HL-60 (cell line): ENCODE results near the gene CES3.

Experiments used
- CTCF ChIP-seq: IDR thresholded peaks from one replicate; pipeline ENCODE4 v1.5.1; 2011; ENCODE audit warnings: low read length, control low read depth, inconsistent platforms; ENCODE audit not compliant: insufficient read depth
- GABPA ChIP-seq: IDR thresholded peaks from 2 replicates; pipeline ENCODE4 v1.6.1; 2012; ENCODE audit warnings: low read depth
- POLR2AphosphoS5 ChIP-seq: IDR thresholded peaks from 2 replicates; pipeline ENCODE4 v1.6.1; 2012; ENCODE audit warnings: low read depth
- REST ChIP-seq: IDR thresholded peaks from 2 replicates; pipeline ENCODE4 v1.6.1; 2012; ENCODE audit warnings: low read depth; ENCODE audit not compliant: insufficient replicate concordance

GRCh38 chr16:66943426-66944053 is 17.5 kb upstream of the CES3 start:
- TF ChIP-seq CTCF (no peak), POLR2AphosphoS5 (no peak), GABPA (no peak), REST (no peak)
